CD4-positive, alpha-beta T cell (primary cell): ENCODE results near the gene BFAR. TPM values are rescaled to one million over a fixed set of nuclear protein-coding genes. Genes with fewer than 3 reads are reported as not detected.
A peak's percentile ranks its signal among the peaks of the same experiment; 100 is the strongest.

Source experiments
- ATAC-seq: fragments of 200-7000 bp; cut with Tn5 transposase; one replicate; pipeline ENCODE4 v1.10.0; 2022; ENCODE audit warnings: mild to moderate bottlenecking; ENCODE audit not compliant: poor library complexity
- CTCF ChIA-PET: fragments of 350-600 bp; sonication (Branson Sonifier 250); formaldehyde crosslinking; loops from one replicate; lab custom pipeline; 2021; ENCODE audit warnings: antibody characterized with exemption, inconsistent platforms; lab: Charles Lee
- POLR2A ChIA-PET: fragments of 350-600 bp; sonication (Branson Sonifier 250); formaldehyde crosslinking; loops from one replicate; lab custom pipeline; 2021; ENCODE audit warnings: antibody characterized with exemption, inconsistent platforms; lab: Charles Lee
- DNase-seq, 14 experiments: peaks; one replicate each; pipeline ENCODE4 v3.0.0-alpha.2; 2013 to 2020; ENCODE audit warnings: mixed read lengths in 2 of 14
- H3K27ac ChIP-seq, 2 donors: one replicate each; pipeline versions ENCODE4 v1.5.1 to v1.7.0; 2013; ENCODE audit warnings: low read length in 2 of 2, low read depth in 1 of 2, mild to moderate bottlenecking in 1 of 2
- H3K27me3 ChIP-seq, 2 experiments: 1 replicate in 1 of 2; 2 replicates in 1 of 2; pipeline versions ENCODE4 v1.6.1 to v1.7.0; 2013; ENCODE audit warnings: low read length in 2 of 2, control low read depth in 1 of 2, mild to moderate bottlenecking in 1 of 2, moderate library complexity in 1 of 2; ENCODE audit not compliant: insufficient read depth in 2 of 2, control insufficient read depth in 1 of 2
- H3K36me3 ChIP-seq: one replicate; pipeline ENCODE4 v1.6.1; 2013; ENCODE audit warnings: low read length, control low read depth; ENCODE audit not compliant: insufficient read depth
- H3K4me1 ChIP-seq: one replicate; pipeline ENCODE4 v1.6.1; 2013; ENCODE audit warnings: low read length, control low read depth; ENCODE audit not compliant: insufficient read depth
- H3K4me3 ChIP-seq: one replicate; pipeline ENCODE4 v1.5.1; 2013; ENCODE audit warnings: mild to moderate bottlenecking, low read length, moderate library complexity
- H3K9me3 ChIP-seq, 2 experiments: 1 replicate in 1 of 2; 2 replicates in 1 of 2; pipeline versions ENCODE4 v1.6.1 to v1.7.0; 2013; ENCODE audit warnings: low read length in 2 of 2, mild to moderate bottlenecking in 2 of 2, control low read depth in 1 of 2, moderate library complexity in 1 of 2; ENCODE audit not compliant: control insufficient read depth in 1 of 2, insufficient read depth in 1 of 2
- H3K27ac Mint-ChIP-seq: one replicate; pipeline ENCODE4 v1.8.0; 2020; ENCODE audit warnings: mixed read lengths
- H3K27me3 Mint-ChIP-seq: one replicate; pipeline ENCODE4 v1.8.0; 2021; ENCODE audit warnings: mixed read lengths
- H3K36me3 Mint-ChIP-seq: one replicate; pipeline ENCODE4 v1.8.0; 2021; ENCODE audit warnings: low read depth, mixed read lengths
- H3K4me1 Mint-ChIP-seq: one replicate; pipeline ENCODE4 v1.8.0; 2021; ENCODE audit warnings: low read depth, mixed read lengths
- H3K4me3 Mint-ChIP-seq: one replicate; pipeline ENCODE4 v1.8.0; 2020; ENCODE audit warnings: mild to moderate bottlenecking, mixed read lengths
- H3K9me3 Mint-ChIP-seq: one replicate; pipeline ENCODE4 v1.8.0; 2020; ENCODE audit warnings: mixed read lengths
- intact Hi-C, 2 experiments: fragments of 100-400 bp; cut with DNase I in 1 of 2; cut with micrococcal nuclease in 1 of 2; formaldehyde crosslinking; loops; one replicate each; pipeline versions ENCODE4 v1.15.1 to v1.9.0; 2023 to 2025; cut with DNase I, micrococcal nuclease
- total RNA-seq, 174 experiments: library from RNA in 2 of 174; stranded (reverse) in 2 of 174; gene quantifications; one replicate each; pipeline ENCODE4 v1.2.3 and lab custom pipeline; 2021 to 2026
- TF ChIP-seq, protein P1 (sequence below): fragments of 200-600 bp; IDR thresholded peaks from one replicate; pipeline ENCODE4 v1.8.0; 2022; ENCODE audit warnings: antibody characterized with exemption, mild to moderate bottlenecking

BFAR gene
- total RNA-seq, 2 experiments from 2014 or later: 36.9 to 37.6 TPM

DNA sequence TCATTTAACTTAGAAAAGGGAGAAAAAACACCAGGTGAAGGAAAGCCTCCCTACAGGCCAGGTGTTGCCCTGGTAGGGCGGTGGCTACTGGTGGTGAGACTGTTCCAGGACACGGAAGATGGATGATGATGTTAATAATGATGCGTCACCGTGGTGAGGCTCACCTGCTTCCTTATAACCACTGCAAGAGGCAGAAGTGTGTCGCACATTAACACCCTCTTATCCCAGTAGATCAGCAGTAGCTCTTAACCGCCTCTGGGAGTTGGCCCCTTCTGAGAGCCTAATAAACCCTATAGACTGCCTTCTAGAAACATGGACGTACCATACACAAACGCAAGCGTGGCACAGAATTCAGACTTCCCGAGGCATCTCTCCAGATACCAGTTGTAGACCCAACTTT lies 7.8 kb downstream of the BFAR start:
- ChIA-PET CTCF (no interaction called here), POLR2A (interaction anchor here (1.0 kb wide), 1 partner anchor 11 kb away, joined by 3 read pairs; no protein-coding TSS in a partner anchor)
- Histone ChIP-seq H3K4me3 (no peak overlapping the region), H3K4me1 (peaks cover 9% of the 10 kb centered on the region), H3K27ac (no peak overlapping the region), H3K9me3 (no peaks in the 10 kb centered on the region), H3K27me3 (no peaks in the 10 kb centered on the region), H3K36me3 (peaks cover 32% of the 10 kb centered on the region)
- Mint-ChIP-seq H3K9me3 (no peaks in the 10 kb centered on the region), H3K4me3 (no peak overlapping the region), H3K4me1 (peaks cover 41% of the 10 kb centered on the region), H3K36me3 (peaks cover 76% of the 10 kb centered on the region), H3K27ac (peak overlapping the region; percentile 71), H3K27me3 (no peaks in the 10 kb centered on the region)
- intact Hi-C loops: no loop called here
- DNase-seq (no peak), ATAC-seq (no peak)
- TF ChIP-seq, protein P1, sequence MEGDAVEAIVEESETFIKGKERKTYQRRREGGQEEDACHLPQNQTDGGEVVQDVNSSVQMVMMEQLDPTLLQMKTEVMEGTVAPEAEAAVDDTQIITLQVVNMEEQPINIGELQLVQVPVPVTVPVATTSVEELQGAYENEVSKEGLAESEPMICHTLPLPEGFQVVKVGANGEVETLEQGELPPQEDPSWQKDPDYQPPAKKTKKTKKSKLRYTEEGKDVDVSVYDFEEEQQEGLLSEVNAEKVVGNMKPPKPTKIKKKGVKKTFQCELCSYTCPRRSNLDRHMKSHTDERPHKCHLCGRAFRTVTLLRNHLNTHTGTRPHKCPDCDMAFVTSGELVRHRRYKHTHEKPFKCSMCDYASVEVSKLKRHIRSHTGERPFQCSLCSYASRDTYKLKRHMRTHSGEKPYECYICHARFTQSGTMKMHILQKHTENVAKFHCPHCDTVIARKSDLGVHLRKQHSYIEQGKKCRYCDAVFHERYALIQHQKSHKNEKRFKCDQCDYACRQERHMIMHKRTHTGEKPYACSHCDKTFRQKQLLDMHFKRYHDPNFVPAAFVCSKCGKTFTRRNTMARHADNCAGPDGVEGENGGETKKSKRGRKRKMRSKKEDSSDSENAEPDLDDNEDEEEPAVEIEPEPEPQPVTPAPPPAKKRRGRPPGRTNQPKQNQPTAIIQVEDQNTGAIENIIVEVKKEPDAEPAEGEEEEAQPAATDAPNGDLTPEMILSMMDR: no peak

DNA sequence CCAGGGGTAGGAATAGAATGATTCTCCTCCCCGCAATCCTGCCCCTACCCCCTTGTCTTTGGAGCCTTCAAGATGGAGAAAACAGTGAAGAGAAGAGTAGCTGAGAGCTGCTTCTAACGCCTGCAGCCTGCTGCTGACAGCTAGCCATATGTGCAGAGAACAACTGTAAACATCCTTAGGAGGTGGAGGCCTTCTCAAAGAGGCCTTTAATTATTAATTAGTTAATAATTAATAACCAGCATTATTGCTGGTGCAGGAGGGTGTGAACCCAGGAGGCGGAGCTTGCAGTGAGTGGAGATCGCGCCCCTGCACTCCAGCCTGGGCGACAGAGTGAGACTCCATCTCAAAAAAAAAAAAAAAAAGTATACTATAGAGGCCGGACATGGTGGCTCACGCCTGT lies 8.5 kb downstream of the BFAR start:
- H3K4me3 ChIP-seq: no peak overlapping the region
- intact Hi-C loops: no loop called here
- peaks cover 3% of the 10 kb centered on the region for H3K4me1 ChIP-seq
- Mint-ChIP-seq H3K4me1 (peaks cover 36% of the 10 kb centered on the region), H3K4me3 (no peak overlapping the region), H3K27ac (peak overlapping the region; percentile 71), H3K9me3 (no peaks in the 10 kb centered on the region), H3K36me3 (peaks cover 73% of the 10 kb centered on the region), H3K27me3 (no peaks in the 10 kb centered on the region)
- DNase-seq (no peak), ATAC-seq (no peak)
- peaks cover 39% of the 10 kb centered on the region for H3K36me3 ChIP-seq
- POLR2A ChIA-PET: no interaction called here
- no peaks in the 10 kb centered on the region for H3K9me3 ChIP-seq
- H3K27me3 ChIP-seq: no peaks in the 10 kb centered on the region
- no peak overlapping the region for H3K27ac ChIP-seq
- CTCF ChIA-PET: no interaction called here
- TF ChIP-seq, protein P1: no peak

DNA sequence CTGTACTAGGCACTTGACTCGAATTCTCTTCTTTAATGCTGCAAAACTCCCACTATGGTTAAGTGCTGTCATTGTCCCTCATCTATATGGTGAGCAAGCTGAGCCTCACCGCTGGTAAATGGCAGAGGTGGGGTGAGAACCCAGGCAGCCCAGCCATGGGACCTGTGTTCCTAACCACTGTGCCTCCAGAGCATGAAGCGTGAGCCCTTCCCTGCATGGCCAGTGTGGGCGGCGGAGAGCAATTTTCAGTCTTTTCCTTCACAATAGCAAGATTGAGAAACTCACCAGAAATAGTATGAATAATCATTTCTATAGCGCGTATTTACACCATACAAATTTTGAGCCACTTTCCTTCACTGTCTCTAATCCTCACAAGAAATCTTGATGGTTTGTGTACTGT lies 9.2 kb downstream of the BFAR start:
- no peak for DNase-seq
- no peaks in the 10 kb centered on the region for H3K27me3 Mint-ChIP-seq
- ChIA-PET CTCF (no interaction called here), POLR2A (interaction anchor here (1.3 kb wide), 1 partner anchor 9 kb away, joined by 4 read pairs; the partner anchor contains the start of gene BFAR)
- Histone ChIP-seq H3K27ac (no peak overlapping the region), H3K4me1 (peaks cover 3% of the 10 kb centered on the region), H3K36me3 (peaks cover 45% of the 10 kb centered on the region), H3K27me3 (no peaks in the 10 kb centered on the region), H3K4me3 (no peak overlapping the region), H3K9me3 (no peaks in the 10 kb centered on the region)
- intact Hi-C loops: no loop called here
- no peak overlapping the region for H3K4me3 Mint-ChIP-seq
- TF ChIP-seq, protein P1: no peak
- H3K27ac Mint-ChIP-seq: peak overlapping the region; percentile 49
- peaks cover 73% of the 10 kb centered on the region for H3K36me3 Mint-ChIP-seq
- H3K9me3 Mint-ChIP-seq: no peaks in the 10 kb centered on the region
- ATAC-seq: no peak
- peaks cover 29% of the 10 kb centered on the region for H3K4me1 Mint-ChIP-seq
